Activated CD8-positive, alpha-beta T cell treated with anti-CD3 and anti-CD28 coated beads, Interleukin-2, amount 10 ng/mL, durations not matched to agents 7 days and 5 days (primary cell): ENCODE measurements around the gene SMIM7. TPM values are rescaled to one million over a fixed set of nuclear protein-coding genes. Genes with fewer than 3 reads are reported as not detected.
A peak's percentile ranks its signal among the peaks of the same experiment; 100 is the strongest.
"Not testable (repeated sequence)": the region's sequence is repeated elsewhere in the genome, so short reads cannot be mapped to it uniquely, and the experiment has no call there.

Experiments
- ATAC-seq: fragments of 150-1000 bp; cut with Tn5 transposase; one replicate; pipeline ENCODE4 v1.10.0; 2021; ENCODE audit warnings: moderate library complexity
- CTCF ChIA-PET: fragments of 350-600 bp; sonication (Branson Sonifier 250); formaldehyde crosslinking; loops from one replicate; lab custom pipeline; 2021; ENCODE audit warnings: antibody characterized with exemption; lab: Charles Lee
- POLR2A ChIA-PET: fragments of 350-600 bp; sonication (Branson Sonifier 250); formaldehyde crosslinking; loops from one replicate; lab custom pipeline; 2021; ENCODE audit warnings: antibody characterized with exemption; lab: Charles Lee
- DNase-seq: peaks from one replicate; pipeline ENCODE4 v3.0.0-alpha.2; 2020
- H3K27ac Mint-ChIP-seq: one replicate; pipeline ENCODE4 v1.8.0; 2021; ENCODE audit warnings: mild to moderate bottlenecking, mixed read lengths
- H3K27me3 Mint-ChIP-seq: one replicate; pipeline ENCODE4 v1.8.0; 2021; ENCODE audit warnings: low read depth, mixed read lengths
- H3K36me3 Mint-ChIP-seq: one replicate; pipeline ENCODE4 v1.8.0; 2021; ENCODE audit warnings: low read depth, mixed read lengths
- H3K4me1 Mint-ChIP-seq: one replicate; pipeline ENCODE4 v1.8.0; 2021; ENCODE audit warnings: low read depth, mixed read lengths
- H3K4me3 Mint-ChIP-seq: one replicate; pipeline ENCODE4 v1.8.0; 2021; ENCODE audit warnings: mild to moderate bottlenecking, mixed read lengths
- H3K9me3 Mint-ChIP-seq: one replicate; pipeline ENCODE4 v1.8.0; 2022; ENCODE audit warnings: mixed read lengths; ENCODE audit not compliant: insufficient read depth
- total RNA-seq, 2 experiments: library from RNA; stranded (reverse); gene quantifications; one replicate each; pipeline ENCODE4 v1.2.3, GENCODE V29; 2021

Gene SMIM7
- total RNA-seq, 2 experiments from 2014 or later: 51.5 to 53.5 TPM

DNA sequence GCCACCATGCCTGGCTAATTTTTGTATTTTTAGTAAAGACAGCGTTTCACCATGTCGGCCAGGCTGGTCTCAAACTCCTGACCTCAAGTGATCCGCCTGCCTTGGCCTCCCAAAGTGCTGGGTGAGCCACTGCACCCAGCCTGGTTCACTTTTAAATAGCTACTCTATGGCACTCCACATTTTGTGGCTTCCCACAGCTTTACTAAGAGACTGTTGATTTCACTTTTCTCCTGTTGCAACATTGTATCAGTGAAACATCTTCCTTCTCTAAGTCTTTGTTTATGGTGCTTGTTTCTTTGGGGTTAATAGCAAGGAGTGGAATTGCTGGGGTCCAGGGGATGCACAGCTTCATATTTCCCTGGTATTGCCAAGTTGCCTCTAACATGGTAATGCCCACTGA, 13.3 kb upstream of the SMIM7 start:
- H3K9me3 Mint-ChIP-seq: no peaks in the 10 kb centered on the region
- ChIA-PET POLR2A (no interaction called here), CTCF (interaction anchor here (1.0 to 2.1 kb wide), 2 partner anchors 13 to 42 kb away, joined by 3 to 6 read pairs; partner anchors contain the start of gene SMIM7)
- DNase-seq: no peak
- H3K36me3 Mint-ChIP-seq: no peaks in the 10 kb centered on the region
- H3K4me1 Mint-ChIP-seq: no peaks in the 10 kb centered on the region
- H3K27ac Mint-ChIP-seq: no peak overlapping the region
- no peak overlapping the region for H3K4me3 Mint-ChIP-seq
- H3K27me3 Mint-ChIP-seq: no peaks in the 10 kb centered on the region
- ATAC-seq: no peak

DNA sequence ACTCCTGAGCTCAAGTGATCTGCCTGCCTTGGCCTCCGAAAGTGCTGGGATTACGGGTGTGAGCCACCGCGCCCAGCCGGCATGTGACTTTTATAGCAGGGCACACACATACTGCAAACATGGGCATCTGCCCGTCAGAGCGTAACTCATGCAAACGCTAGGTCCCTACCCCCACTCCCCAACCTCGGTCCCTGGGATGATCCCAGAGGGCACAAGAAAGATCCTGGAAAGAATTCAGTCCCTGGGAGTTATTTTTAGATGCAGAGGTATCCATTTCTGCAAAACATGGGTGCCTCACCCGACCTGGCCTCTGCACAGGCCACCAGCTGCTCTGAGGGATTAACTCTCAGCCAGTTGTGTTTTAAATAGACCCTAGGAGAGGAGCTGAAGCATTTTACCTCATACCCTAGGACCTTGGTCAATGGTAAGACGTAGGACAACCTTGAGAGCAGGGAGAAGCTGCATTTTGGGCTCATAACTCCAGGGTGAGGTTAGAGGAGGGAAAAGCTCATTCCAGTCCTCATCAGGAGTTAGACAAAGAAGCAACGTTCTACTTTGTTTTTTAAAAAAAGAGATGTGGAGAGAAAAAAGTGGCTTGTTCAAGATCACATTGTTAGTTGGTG, 11.8 kb upstream of the SMIM7 start:
- Mint-ChIP-seq H3K27me3 (no peaks in the 10 kb centered on the region), H3K4me1 (no peaks in the 10 kb centered on the region), H3K36me3 (no peaks in the 10 kb centered on the region), H3K27ac (no peak overlapping the region), H3K9me3 (no peaks in the 10 kb centered on the region), H3K4me3 (no peak overlapping the region)
- DNase-seq: no peak
- no peak for ATAC-seq
- POLR2A ChIA-PET: no interaction called here
- CTCF ChIA-PET: interaction anchor here (2.1 kb wide), 1 partner anchor 43 kb away, joined by 6 read pairs; no protein-coding TSS in a partner anchor

DNA sequence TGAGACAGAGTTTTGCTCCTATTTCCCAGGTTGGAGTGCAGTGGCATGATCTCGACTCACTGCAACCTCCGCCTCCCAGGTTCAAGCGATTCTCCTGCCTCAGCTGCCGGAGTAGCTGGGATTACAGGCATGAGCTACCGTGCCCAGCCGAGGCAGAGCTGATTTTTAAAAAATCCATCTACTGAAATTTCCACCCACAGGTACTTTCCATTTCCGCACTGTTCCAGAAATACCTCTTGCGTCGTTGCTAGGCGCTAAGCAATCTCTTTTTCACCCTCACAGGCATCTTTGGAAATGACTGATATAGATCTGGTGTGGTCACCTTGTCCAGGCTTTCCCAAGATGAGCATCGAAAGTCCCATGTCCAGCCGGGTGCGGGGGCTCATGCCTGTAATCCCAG, 10.3 kb upstream of the SMIM7 start:
- POLR2A ChIA-PET: no interaction called here
- CTCF ChIA-PET: no interaction called here
- Mint-ChIP-seq H3K27ac (no peak overlapping the region), H3K4me3 (no peak overlapping the region), H3K9me3 (no peaks in the 10 kb centered on the region), H3K36me3 (no peaks in the 10 kb centered on the region), H3K27me3 (no peaks in the 10 kb centered on the region), H3K4me1 (no peaks in the 10 kb centered on the region)
- ATAC-seq (no peak), DNase-seq (no peak)

DNA sequence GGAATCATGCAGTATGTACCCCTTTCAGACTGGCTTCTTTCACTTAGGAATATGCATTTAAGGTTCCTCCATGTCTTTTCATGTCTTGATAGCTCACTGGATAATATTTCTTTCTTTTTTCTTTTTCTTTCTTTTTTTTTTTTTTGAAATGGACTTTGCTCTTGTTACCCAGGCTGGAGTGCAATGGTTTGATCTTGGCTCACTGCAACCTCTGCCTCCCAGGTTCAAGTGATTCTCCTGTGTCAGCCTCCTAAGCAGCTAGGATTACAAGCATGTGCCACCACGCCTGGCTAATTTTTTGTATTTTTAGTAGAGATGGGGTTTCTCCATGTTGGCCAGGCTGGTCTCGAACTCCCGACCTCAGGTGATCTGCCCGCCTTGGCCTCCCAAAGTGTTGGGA, 8.8 kb upstream of the SMIM7 start:
- CTCF ChIA-PET, H3K27me3 Mint-ChIP-seq, H3K4me3 Mint-ChIP-seq, H3K27ac Mint-ChIP-seq, ATAC-seq, DNase-seq, H3K9me3 Mint-ChIP-seq, H3K36me3 Mint-ChIP-seq, H3K4me1 Mint-ChIP-seq, POLR2A ChIA-PET: not testable (repeated sequence)

DNA sequence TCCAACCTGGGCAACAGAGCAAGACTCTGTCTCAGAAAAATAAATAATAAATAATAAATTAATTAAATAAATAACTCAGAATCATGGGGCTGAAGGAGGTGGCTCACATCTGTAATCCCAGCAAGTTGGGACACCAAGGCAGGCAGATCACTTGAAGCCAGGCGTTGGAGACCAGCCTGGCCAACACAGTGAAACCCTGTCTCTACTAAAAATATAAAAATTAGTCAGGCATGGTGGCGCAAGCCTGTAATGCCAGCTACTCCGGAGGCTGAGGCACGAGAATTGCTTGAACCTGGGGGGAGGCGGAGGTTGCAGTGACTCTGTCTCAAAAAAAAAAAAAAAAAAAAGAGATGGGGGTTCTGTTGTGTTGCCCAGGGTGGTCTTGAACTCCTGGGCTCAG, 8.2 kb upstream of the SMIM7 start:
- DNase-seq: no peak
- Mint-ChIP-seq H3K27ac (no peak overlapping the region), H3K4me3 (no peak overlapping the region), H3K9me3 (no peaks in the 10 kb centered on the region), H3K36me3 (no peaks in the 10 kb centered on the region), H3K4me1 (peaks cover 6% of the 10 kb centered on the region), H3K27me3 (peaks cover 6% of the 10 kb centered on the region)
- ChIA-PET POLR2A (no interaction called here), CTCF (no interaction called here)
- no peak for ATAC-seq

DNA sequence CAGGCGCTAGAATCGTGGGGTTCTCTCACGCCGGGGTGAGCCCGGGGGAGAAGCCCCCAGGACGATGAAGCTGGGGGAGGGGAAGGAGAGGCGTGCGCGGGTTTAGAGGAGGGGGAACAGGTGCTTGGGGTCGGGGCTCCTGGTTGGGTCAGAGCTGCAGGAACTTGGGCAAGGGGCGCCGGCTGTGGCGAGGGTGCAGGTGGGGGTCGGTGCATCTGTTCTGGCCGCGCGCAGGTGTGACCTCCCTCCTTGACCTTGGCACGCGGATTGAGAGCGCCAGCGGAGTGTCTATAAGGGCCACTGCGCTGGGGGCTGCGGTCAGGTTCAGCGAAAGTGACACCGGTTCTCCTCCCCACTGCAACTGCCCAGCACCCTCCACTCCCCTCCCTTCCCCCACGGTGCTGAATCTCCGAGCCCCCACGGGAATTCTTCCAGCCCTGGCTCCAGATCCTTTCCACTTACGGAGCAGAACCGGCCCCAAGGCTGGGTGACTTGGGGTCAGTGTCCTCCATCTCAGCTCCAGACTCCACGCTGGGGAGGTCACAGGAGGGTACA, 1.6 kb upstream of the SMIM7 start:
- ATAC-seq: no peak
- Mint-ChIP-seq H3K27ac (peak overlapping the region; percentile 77), H3K4me3 (peak overlapping the region; percentile 67), H3K9me3 (no peaks in the 10 kb centered on the region), H3K36me3 (peaks cover 16% of the 10 kb centered on the region), H3K4me1 (peaks cover 42% of the 10 kb centered on the region), H3K27me3 (peaks cover 18% of the 10 kb centered on the region)
- CTCF ChIA-PET: no interaction called here
- POLR2A ChIA-PET: interaction anchor here (0.7 to 4.0 kb wide), 3 partner anchors 12 to 565 kb away, joined by 3 to 27 read pairs (median 3); partner anchors contain the start of gene MED26
- peak; percentile 25 for DNase-seq

DNA sequence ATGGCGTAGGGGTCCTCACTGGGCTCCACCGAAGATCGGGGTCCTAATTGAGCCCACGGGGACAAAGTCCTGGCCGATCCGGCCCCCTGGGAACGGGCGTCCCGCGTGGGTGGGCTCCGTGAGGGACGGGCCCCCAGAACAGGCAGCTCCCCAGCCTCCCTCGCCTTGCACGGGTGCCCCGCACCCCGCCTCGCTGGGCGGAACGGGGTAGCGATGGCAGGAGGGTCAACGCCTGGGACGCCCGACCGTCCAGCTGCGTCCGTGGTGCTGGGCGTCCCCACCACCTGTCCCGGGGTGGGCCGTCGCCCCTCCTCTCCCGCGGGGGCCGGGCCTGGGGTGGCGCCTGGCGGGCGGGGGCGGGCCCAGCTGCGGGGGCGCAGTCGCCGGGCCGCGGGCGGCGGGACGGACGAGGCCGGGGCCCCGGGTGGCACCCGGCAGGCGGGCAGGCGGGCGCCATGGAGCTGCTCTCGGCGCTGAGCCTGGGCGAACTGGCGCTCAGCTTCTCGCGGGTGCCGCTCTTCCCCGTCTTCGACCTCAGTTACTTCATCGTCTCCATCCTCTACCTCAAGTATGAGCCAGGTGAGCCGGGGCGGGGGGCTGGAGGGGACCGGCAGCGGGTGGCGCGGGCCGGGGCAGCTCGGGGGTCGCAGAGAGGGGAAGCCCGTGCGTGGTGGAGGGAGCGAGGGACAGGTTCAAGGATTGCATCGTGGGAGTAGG, 977 bp upstream of the SMIM7 start, which contains the start of gene TMEM38A:
Gene TMEM38A (plus strand): TSS at position 377 of the 717 bp plus-strand sequence. CDS start 79 bp downstream, at position 456.
- peaks cover 18% of the 10 kb centered on the region for H3K27me3 Mint-ChIP-seq
- no peaks in the 10 kb centered on the region for H3K9me3 Mint-ChIP-seq
- peak; percentile 22 for ATAC-seq

DNA sequence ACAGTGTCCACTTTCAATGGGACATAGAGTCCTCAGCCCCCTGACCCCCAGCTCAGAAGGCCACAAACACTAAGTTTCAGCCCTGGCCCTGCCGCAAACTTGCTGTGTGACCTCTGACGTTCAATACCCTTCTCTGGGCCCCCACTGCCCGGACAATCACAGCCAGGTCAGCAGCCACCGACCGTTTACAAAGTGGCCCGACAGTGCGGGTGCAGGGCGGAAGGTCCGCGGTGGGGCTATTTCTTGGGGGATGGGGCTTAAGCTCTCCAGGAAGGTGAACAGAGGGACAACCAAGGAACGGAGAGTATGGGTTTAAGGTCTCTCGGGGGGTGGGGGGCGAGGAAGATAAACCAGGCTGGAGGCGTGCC, 496 bp downstream of the SMIM7 start:
- peak overlapping the region; percentile 97 for H3K27ac Mint-ChIP-seq
- H3K27me3 Mint-ChIP-seq: peaks cover 18% of the 10 kb centered on the region
- H3K4me3 Mint-ChIP-seq: peak overlapping the region; percentile 92
- ATAC-seq (no peak), DNase-seq (no peak)
- H3K9me3 Mint-ChIP-seq: no peaks in the 10 kb centered on the region
- ChIA-PET CTCF (no interaction called here), POLR2A (interaction anchor here (0.6 to 4.0 kb wide), 9 partner anchors 32 to 516 kb away, joined by 3 to 27 read pairs (median 4); partner anchors contain the start of genes C19orf44, CALR3, HSH2D and MED26)
- peaks cover 56% of the 10 kb centered on the region for H3K4me1 Mint-ChIP-seq
- peaks cover 35% of the 10 kb centered on the region for H3K36me3 Mint-ChIP-seq

More for the DNA sequence above, 977 bp upstream of the SMIM7 start, which contains the start of gene TMEM38A:
- ChIA-PET POLR2A (interaction anchor here (0.5 to 4.0 kb wide), 9 partner anchors 12 to 1186 kb away, joined by 3 to 27 read pairs (median 4); partner anchors contain the start of gene MED26), CTCF (interaction anchor here (0.8 kb wide), 1 partner anchor 12 kb away, joined by 3 read pairs; no protein-coding TSS in a partner anchor)
- peak; percentile 36 for DNase-seq
- Mint-ChIP-seq H3K4me1 (peaks cover 48% of the 10 kb centered on the region), H3K4me3 (peak within 1 kb of the TSS; percentile 92), H3K36me3 (peaks cover 22% of the 10 kb centered on the region), H3K27ac (peak within 1 kb of the TSS; percentile 97)

DNA sequence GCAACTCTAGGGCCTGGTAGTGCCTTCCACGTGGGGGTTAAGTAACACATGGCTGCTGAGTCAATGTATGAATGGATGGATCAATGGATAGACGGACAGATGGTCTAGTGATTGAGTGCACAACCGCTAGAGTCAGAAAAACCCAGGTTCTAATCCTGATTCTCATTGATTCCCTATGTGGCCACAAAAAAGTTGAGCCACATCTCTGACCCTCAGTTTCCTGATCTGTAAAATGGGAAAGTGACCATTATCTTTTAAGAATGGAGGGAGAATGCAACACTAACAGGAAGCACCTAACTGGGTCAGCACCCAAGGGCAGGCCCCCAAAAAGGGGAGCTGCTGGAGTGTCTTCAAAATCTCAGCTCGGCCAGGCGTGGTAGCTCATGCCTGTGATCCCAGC, 2.6 kb downstream of the SMIM7 start:
- DNase-seq: no peak
- Mint-ChIP-seq H3K27me3 (peaks cover 10% of the 10 kb centered on the region), H3K4me1 (peaks cover 47% of the 10 kb centered on the region), H3K36me3 (peaks cover 53% of the 10 kb centered on the region), H3K4me3 (no peak overlapping the region), H3K9me3 (no peaks in the 10 kb centered on the region), H3K27ac (no peak overlapping the region)
- CTCF ChIA-PET: interaction anchor here (1.1 kb wide), 1 partner anchor 21 kb away, joined by 3 read pairs; no protein-coding TSS in a partner anchor
- ATAC-seq: no peak
- POLR2A ChIA-PET: interaction anchor here (0.5 to 1.3 kb wide), 3 partner anchors 19 to 530 kb away, joined by 3 read pairs; partner anchors contain the start of gene MED26

DNA sequence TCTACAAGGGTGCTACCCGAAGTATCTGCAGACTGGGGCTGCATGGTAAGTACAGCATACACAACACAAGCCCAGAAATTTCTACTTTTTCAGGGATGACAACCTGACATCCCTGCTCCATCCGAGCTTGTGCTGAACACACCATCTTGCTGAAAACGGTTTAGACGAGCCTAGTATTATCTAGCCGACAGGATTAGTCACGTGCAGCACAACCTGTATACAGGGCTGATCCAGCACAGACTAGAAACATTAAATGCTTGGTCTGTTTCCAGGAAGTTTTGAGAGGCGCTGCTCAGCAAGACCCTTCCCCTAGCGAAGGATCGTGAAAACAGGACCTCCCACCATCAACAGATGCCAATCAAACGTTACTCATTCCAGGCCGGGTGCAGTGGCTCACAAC, 4.2 kb downstream of the SMIM7 start:
- H3K4me1 Mint-ChIP-seq: peaks cover 43% of the 10 kb centered on the region
- H3K4me3 Mint-ChIP-seq: no peak overlapping the region
- DNase-seq (no peak), ATAC-seq (no peak)
- H3K27ac Mint-ChIP-seq: no peak overlapping the region
- ChIA-PET CTCF (no interaction called here), POLR2A (no interaction called here)
- no peaks in the 10 kb centered on the region for H3K9me3 Mint-ChIP-seq
- H3K27me3 Mint-ChIP-seq: no peaks in the 10 kb centered on the region
- H3K36me3 Mint-ChIP-seq: peaks cover 69% of the 10 kb centered on the region

DNA sequence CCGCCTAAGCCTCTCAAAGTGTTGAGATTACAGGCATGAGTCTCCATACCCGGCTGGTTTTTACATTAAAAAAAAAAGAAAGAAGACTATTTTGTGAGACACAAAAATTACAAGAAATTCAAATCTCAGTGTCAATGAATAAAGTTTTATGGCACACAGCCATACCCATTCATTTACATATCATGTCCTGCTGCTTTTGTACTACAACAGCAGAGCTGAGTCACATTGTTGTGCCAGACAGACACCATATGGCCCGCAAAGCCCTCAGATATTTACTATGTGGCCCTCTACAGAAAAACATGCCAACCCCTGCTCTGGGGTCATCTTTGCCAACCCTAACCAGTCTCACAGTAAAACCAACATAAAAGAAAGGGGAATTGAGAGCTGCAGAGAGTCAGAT, 5.3 kb downstream of the SMIM7 start:
- no peak for ATAC-seq
- H3K36me3 Mint-ChIP-seq: peaks cover 78% of the 10 kb centered on the region
- peaks cover 51% of the 10 kb centered on the region for H3K4me1 Mint-ChIP-seq
- DNase-seq: no peak
- ChIA-PET POLR2A (interaction anchor here (0.6 kb wide), 1 partner anchor 88 kb away, joined by 3 read pairs; no protein-coding TSS in a partner anchor), CTCF (interaction anchor here (0.9 kb wide), 1 partner anchor 31 kb away, joined by 3 read pairs; no protein-coding TSS in a partner anchor)
- no peak overlapping the region for H3K4me3 Mint-ChIP-seq
- H3K9me3 Mint-ChIP-seq: no peaks in the 10 kb centered on the region
- H3K27me3 Mint-ChIP-seq: no peaks in the 10 kb centered on the region
- no peak overlapping the region for H3K27ac Mint-ChIP-seq
